Stimulated activated naive CD8-positive, alpha-beta T cell treated with anti-CD3 and anti-CD28 coated beads, Interleukin-15, Interleukin-2, amounts not matched to agents 100 ng/mL and 50 ng/mL, for 24 hours (primary cell): ENCODE results near the gene GRIN1.

Experiments used
- H3K27ac Mint-ChIP-seq: one replicate; pipeline ENCODE4 v1.8.0; 2021; ENCODE audit warnings: mild to moderate bottlenecking, mixed read lengths
- H3K27me3 Mint-ChIP-seq: one replicate; pipeline ENCODE4 v1.8.0; 2021; ENCODE audit warnings: mixed read lengths
- H3K36me3 Mint-ChIP-seq: one replicate; pipeline ENCODE4 v1.8.0; 2021; ENCODE audit warnings: low read depth, mixed read lengths
- H3K4me1 Mint-ChIP-seq: one replicate; pipeline ENCODE4 v1.8.0; 2021; ENCODE audit warnings: low read depth, mixed read lengths
- H3K4me3 Mint-ChIP-seq: one replicate; pipeline ENCODE4 v1.8.0; 2021; ENCODE audit warnings: mild to moderate bottlenecking, mixed read lengths
- H3K9me3 Mint-ChIP-seq: one replicate; pipeline ENCODE4 v1.8.0; 2021; ENCODE audit warnings: mixed read lengths

The GRIN1 gene

DNA sequence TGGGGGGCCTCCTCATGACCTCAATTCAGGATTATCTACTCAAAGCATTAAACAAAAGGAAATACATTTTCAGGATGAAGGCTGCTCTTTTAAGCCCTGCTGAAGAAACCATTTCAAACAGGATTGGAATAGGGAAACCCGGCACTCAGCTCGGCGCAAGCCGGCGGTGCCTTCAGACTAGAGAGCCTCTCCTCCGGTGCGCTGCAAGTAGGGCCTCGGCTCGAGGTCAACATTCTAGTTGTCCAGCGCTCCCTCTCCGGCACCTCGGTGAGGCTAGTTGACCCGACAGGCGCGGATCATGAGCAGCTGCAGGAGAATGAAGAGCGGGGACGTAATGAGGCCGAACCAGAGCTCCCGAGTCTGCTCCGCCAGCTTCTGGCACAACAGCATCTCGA lies 65.8 kb downstream of the GRIN1 start:
- Mint-ChIP-seq H3K27me3 (no peaks in the 10 kb centered on the region), H3K4me3 (peak overlapping the region; percentile 93), H3K36me3 (peaks cover 26% of the 10 kb centered on the region), H3K27ac (peak overlapping the region; percentile 94), H3K9me3 (no peaks in the 10 kb centered on the region), H3K4me1 (peaks cover 48% of the 10 kb centered on the region)

DNA sequence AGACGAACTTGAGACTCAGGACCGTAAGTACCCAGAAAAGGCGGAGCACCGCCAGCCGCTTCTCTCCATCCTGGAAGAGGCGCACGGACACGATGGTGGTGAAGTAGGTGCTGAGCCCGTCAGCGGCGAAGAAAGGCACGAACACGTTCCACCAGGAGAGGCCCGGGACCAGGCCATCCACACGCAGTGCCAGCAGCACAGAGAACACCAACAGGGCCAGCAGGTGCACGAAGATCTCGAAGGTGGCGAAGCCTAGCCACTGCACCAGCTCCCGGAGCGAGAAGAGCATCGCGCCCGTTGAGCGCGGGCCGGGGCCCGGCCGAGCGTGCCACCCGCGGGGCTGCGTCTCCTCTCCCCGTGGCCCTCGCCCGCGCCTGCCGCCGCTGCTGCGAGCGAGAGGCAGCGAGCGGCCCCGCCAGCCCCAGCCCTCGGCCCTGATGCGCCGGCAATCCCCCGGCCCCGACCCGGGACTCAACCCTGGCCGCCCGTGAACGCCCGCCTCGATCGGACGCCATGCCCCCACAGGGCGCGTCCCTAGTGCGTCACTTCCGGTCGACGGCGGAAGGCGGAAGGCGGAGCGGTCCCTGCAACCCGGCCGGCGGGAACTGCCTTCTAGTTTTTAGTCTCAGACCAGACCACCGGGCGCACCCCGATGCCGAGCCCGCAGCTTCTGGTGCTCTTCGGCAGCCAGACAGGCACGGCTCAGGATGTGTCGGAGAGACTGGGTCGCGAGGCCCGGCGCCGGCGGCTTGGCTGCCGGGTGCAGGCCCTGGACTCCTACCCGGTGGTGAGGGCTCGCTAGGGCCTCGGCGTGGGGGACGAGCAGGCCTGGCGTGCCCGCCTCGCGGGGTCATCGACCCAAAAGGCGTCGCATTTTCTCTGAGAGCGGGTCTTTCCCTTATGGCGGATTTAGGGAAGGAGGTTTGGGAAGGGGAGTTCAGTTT lies 66.4 kb downstream of the GRIN1 start, which contains the start of the genes NDOR1 and TMEM203:
Gene NDOR1 (plus strand): TSS at position 575 of the 944 bp plus-strand sequence. CDS start 78 bp downstream, at position 653.
Gene TMEM203 (minus strand): TSS at position 523 of the 944 bp plus-strand sequence. CDS start 234 bp downstream, at position 289.
- Mint-ChIP-seq H3K9me3 (no peaks in the 10 kb centered on the region), H3K4me1 (peaks cover 48% of the 10 kb centered on the region)

DNA sequence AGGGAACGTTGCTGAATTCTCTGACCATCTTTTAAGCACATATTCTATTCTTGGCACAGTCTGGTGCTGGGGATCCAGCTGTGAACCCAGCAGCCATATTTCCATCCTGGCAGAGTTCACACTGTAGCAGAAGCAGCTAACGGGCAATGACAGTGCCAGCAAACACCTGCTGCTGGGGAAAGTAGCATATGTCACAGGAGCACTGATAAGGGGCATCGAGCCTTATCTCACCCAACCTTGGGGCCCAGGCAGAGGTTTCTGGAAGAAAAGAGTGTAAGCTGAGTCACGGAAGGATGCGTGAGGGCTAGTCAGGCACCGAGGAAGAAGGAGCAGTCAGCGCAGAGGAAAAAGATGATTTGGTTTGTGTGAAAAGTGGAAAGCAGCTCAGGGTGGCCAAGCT lies 67.6 kb downstream of the GRIN1 start:
- H3K9me3 Mint-ChIP-seq = no peaks in the 10 kb centered on the region
- peaks cover 44% of the 10 kb centered on the region for H3K4me1 Mint-ChIP-seq
- H3K4me3 Mint-ChIP-seq = peak overlapping the region; percentile 93
- H3K27ac Mint-ChIP-seq = peak overlapping the region; percentile 93
- peaks cover 26% of the 10 kb centered on the region for H3K36me3 Mint-ChIP-seq
- H3K27me3 Mint-ChIP-seq = no peaks in the 10 kb centered on the region

More for the DNA sequence above, 66.4 kb downstream of the GRIN1 start, which contains the start of the genes NDOR1 and TMEM203:
- peak within 1 kb of the TSS; percentile 93 for H3K4me3 Mint-ChIP-seq
- H3K36me3 Mint-ChIP-seq = peaks cover 26% of the 10 kb centered on the region
- H3K27ac Mint-ChIP-seq = peak within 1 kb of the TSS; percentile 94
- H3K27me3 Mint-ChIP-seq = no peaks in the 10 kb centered on the region

GRCh38 chr9:137211532-137211931 lies 72.6 kb downstream of the GRIN1 start:
- H3K4me1 Mint-ChIP-seq = peaks cover 12% of the 10 kb centered on the region
- H3K4me3 Mint-ChIP-seq = no peak overlapping the region
- H3K27ac Mint-ChIP-seq = no peak overlapping the region
- no peaks in the 10 kb centered on the region for H3K27me3 Mint-ChIP-seq
- no peaks in the 10 kb centered on the region for H3K9me3 Mint-ChIP-seq
- H3K36me3 Mint-ChIP-seq = peaks cover 27% of the 10 kb centered on the region

GRCh38 chr9:137212520-137212919 lies 73.6 kb downstream of the GRIN1 start:
- Mint-ChIP-seq H3K4me1 (peaks cover 2% of the 10 kb centered on the region), H3K27ac (no peak overlapping the region), H3K27me3 (no peaks in the 10 kb centered on the region), H3K36me3 (peaks cover 17% of the 10 kb centered on the region), H3K9me3 (no peaks in the 10 kb centered on the region), H3K4me3 (no peak overlapping the region)

GRCh38 chr9:137213160-137214060 lies 74.5 kb downstream of the GRIN1 start:
- Mint-ChIP-seq H3K27ac (no peak overlapping the region), H3K4me3 (no peak overlapping the region), H3K9me3 (no peaks in the 10 kb centered on the region), H3K27me3 (no peaks in the 10 kb centered on the region), H3K4me1 (no peaks in the 10 kb centered on the region), H3K36me3 (peaks cover 13% of the 10 kb centered on the region)

DNA sequence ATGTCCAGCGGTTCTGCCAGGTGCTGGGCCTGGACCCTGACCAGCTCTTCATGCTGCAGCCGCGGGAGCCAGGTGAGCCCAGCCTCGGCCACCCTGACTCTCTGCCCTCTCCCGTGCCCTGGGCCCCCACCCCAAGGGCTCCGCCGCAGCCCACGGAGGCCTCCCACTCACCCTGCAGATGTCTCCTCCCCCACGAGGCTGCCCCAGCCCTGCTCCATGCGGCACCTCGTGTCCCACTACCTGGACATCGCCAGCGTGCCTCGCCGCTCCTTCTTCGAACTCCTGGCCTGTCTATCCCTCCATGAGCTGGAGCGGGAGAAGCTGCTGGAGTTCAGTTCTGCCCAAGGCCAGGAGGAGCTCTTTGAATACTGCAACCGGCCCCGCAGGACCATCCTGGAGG lies 75.7 kb downstream of the GRIN1 start:
- Mint-ChIP-seq H3K4me3 (no peak overlapping the region), H3K4me1 (no peaks in the 10 kb centered on the region), H3K9me3 (no peaks in the 10 kb centered on the region), H3K27me3 (no peaks in the 10 kb centered on the region), H3K36me3 (peaks cover 4% of the 10 kb centered on the region), H3K27ac (no peak overlapping the region)

DNA sequence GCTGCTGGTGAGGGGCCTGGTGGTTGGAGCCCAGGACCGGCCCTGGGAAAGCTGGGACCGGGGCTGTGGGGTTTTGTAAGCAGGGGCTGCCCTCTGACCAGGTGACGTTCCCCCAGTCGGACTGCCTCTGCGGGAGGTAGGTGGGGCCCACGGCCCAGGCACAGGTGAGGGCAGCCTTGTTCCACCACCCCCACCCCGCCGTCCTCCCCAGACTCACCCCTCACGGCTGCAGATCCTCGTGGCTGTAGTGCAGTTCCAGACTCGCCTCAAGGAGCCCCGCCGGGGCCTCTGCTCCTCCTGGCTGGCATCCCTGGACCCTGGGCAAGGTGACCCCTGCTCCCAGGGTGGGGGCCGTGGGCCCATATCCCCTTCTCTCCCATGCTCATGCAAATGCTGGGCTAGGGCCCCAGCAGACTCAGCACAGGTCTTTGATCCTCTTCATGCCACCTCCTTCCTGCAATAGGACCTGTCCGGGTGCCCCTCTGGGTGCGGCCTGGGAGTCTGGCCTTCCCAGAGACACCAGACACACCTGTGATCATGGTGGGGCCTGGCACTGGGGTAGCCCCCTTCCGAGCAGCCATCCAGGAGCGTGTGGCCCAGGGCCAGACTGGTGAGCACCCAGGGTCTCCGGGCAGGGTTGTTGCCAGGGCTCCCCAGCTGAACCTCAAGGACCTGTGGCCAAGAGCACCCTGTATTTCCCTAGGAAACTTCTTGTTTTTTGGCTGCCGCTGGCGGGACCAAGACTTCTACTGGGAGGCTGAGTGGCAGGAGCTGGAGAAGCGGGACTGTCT lies 76.4 kb downstream of the GRIN1 start:
- no peaks in the 10 kb centered on the region for H3K9me3 Mint-ChIP-seq
- no peaks in the 10 kb centered on the region for H3K27me3 Mint-ChIP-seq
- no peak overlapping the region for H3K27ac Mint-ChIP-seq
- no peaks in the 10 kb centered on the region for H3K4me1 Mint-ChIP-seq
- no peak overlapping the region for H3K4me3 Mint-ChIP-seq
- H3K36me3 Mint-ChIP-seq = peaks cover 4% of the 10 kb centered on the region

- Mint-ChIP-seq H3K4me1 (no peaks in the 10 kb centered on the region), H3K27me3 (no peaks in the 10 kb centered on the region), H3K9me3 (no peaks in the 10 kb centered on the region), H3K4me3 (no peak overlapping the region), H3K36me3 (peaks cover 4% of the 10 kb centered on the region), H3K27ac (no peak overlapping the region)
Measured at GRCh38 chr9:137216188-137216965, 77.4 kb downstream of the GRIN1 start.

- peaks cover 4% of the 10 kb centered on the region for H3K36me3 Mint-ChIP-seq
- H3K9me3 Mint-ChIP-seq = no peaks in the 10 kb centered on the region
- no peaks in the 10 kb centered on the region for H3K4me1 Mint-ChIP-seq
- no peak overlapping the region for H3K27ac Mint-ChIP-seq
- no peak overlapping the region for H3K4me3 Mint-ChIP-seq
- H3K27me3 Mint-ChIP-seq = no peaks in the 10 kb centered on the region
Measured at GRCh38 chr9:137217276-137218211, 78.6 kb downstream of the GRIN1 start.

DNA sequence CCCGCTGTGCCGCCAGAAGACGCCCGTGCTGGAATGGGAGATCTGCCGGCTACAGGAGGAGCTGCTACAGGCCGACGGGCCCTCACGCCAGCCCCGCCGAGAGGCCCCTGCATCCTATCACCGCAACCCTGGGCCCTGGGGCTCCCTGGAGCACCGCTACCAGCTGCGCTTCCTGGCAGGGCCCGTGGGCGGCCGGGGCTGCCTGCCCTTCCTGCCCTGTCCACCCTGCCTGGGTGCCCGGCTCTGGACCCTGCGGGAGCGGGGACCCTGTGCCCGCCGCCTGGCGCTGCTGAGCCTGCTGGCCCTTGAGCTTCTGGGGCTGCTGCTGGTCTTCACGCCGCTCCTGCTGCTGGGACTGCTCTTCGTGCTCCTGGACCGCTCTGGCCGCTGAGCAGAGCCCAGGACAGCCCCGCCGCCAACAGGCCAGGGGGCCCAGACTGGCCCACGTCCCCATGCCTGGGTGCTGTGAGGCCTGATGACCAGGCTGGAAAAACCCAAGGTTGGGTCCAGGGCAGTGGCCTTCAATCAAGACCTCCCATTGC lies 79.3 kb downstream of the GRIN1 start:
- Mint-ChIP-seq H3K27ac (no peak overlapping the region), H3K4me3 (no peak overlapping the region), H3K9me3 (no peaks in the 10 kb centered on the region), H3K27me3 (no peaks in the 10 kb centered on the region), H3K36me3 (no peaks in the 10 kb centered on the region), H3K4me1 (no peaks in the 10 kb centered on the region)
